K562 (cell line): ENCODE measurements around the gene MRPS6. TPM values are rescaled to one million over a fixed set of nuclear protein-coding genes. Genes with fewer than 3 reads are reported as not detected.

ENCODE experiments used
- CLOCK ChIP-seq: fragments of 250-450 bp; sonication (Bioruptor Pico); IDR thresholded peaks from 2 replicates; pipeline ENCODE4 v1.4.0; 2020; ENCODE audit warnings: mild to moderate bottlenecking, moderate library complexity, borderline replicate concordance
- CREB5 ChIP-seq: fragments of 250-450 bp; sonication (Bioruptor Pico); IDR thresholded peaks from 2 replicates; pipeline ENCODE4 v1.5.0; 2020; ENCODE audit warnings: mild to moderate bottlenecking
- DEAF1 ChIP-seq: fragments of 450-650 bp; formaldehyde crosslinking; IDR thresholded peaks from 2 replicates; pipeline ENCODE4 v1.4.0; 2020; ENCODE audit warnings: mild to moderate bottlenecking, moderate library complexity
- NCOA1 ChIP-seq: fragments of 450-650 bp; IDR thresholded peaks from 2 replicates; pipeline ENCODE4 v1.6.1; 2016; ENCODE audit warnings: low read depth
- RFX1 ChIP-seq: fragments of 450-650 bp; IDR thresholded peaks from 2 replicates; pipeline ENCODE4 v1.6.1; 2016; ENCODE audit warnings: mild to moderate bottlenecking, moderate library complexity
- STAG1 ChIP-seq: sonication (generic); formaldehyde crosslinking; IDR thresholded peaks from 2 replicates; pipeline ENCODE4 v1.5.0; 2020; ENCODE audit warnings: missing genetic modification reagents, borderline replicate concordance
- ZNF589 ChIP-seq: fragments of 200-800 bp; sonication (Bioruptor generic); IDR thresholded peaks from 2 replicates; pipeline ENCODE4 v1.6.1; 2016; ENCODE audit warnings: low read depth, missing genetic modification characterization, missing compliant biosample characterization
- ZNF780A ChIP-seq: fragments of 250-450 bp; sonication (Bioruptor Pico); IDR thresholded peaks from 2 replicates; pipeline ENCODE4 v1.5.0; 2021; ENCODE audit warnings: mild to moderate bottlenecking
- ZNF79 ChIP-seq: fragments of 250-450 bp; sonication (Bioruptor Pico); IDR thresholded peaks from 2 replicates; pipeline ENCODE4 v1.4.0; 2020; ENCODE audit warnings: low read depth, mild to moderate bottlenecking, moderate library complexity
- polyA plus RNA-seq, 8 experiments: library from polyadenylated mRNA; depleted of rRNA in 4 of 8; stranded (reverse) in 5 of 8; unstranded in 3 of 8; fragments of >200 nt; fragmentation: Nextera tagmentation in 2 of 8; fragmentation: Illumina TruSeq in 1 of 8; extraction: Ambion mirVana in 2 of 8; extraction: Trizol in 1 of 8; gene quantifications; 2 replicates each; pipeline versions ENCODE4 v1.2.1 to v1.2.3, GENCODE V29; 2011 to 2014; ENCODE audit warnings: inconsistent platforms in 1 of 8, missing spikeins in 1 of 8
- total RNA-seq, 7 experiments: library from RNA; depleted of rRNA in 6 of 7; stranded (reverse); fragments of >200 nt in 6 of 7; fragmentation: Illumina TruSeq in 2 of 7; extraction: Trizol in 2 of 7; gene quantifications; 2 replicates each; pipeline versions ENCODE4 v1.2.1 to v1.2.3, GENCODE V29; 2011 to 2021; ENCODE audit warnings: low replicate concordance in 1 of 7
- TF ChIP-seq, protein P1 (sequence below): sonication (generic); formaldehyde crosslinking; IDR thresholded peaks from 2 replicates; pipeline ENCODE4 v1.8.1; 2023; ENCODE audit warnings: mild to moderate bottlenecking, missing genetic modification reagents
- TF ChIP-seq, protein P2 (sequence below), 2 experiments: fragments of 450-650 bp; IDR thresholded peaks; 2 replicates each; pipeline ENCODE4 v1.6.1; 2018; ENCODE audit warnings: mild to moderate bottlenecking in 2 of 2, low read depth in 1 of 2; ENCODE audit not compliant: partially characterized antibody in 2 of 2
- TF ChIP-seq, protein P3 (sequence below), 3 experiments: fragments of 200-800 bp in 1 of 3; sonication (Bioruptor generic) in 1 of 3; sonication (generic) in 1 of 3; formaldehyde crosslinking in 1 of 3; IDR thresholded peaks; 2 replicates each; pipeline versions ENCODE4 v1.6.1 to v1.8.0; 2016 to 2022; ENCODE audit warnings: mild to moderate bottlenecking in 2 of 3, missing compliant biosample characterization in 2 of 3, missing genetic modification characterization in 2 of 3, missing genetic modification reagents in 1 of 3

The MRPS6 gene
- total and polyA plus RNA-seq, 9 of the 15 experiments (the other 6 are each of a cell fraction or from before 2014, with no cell fraction given), result 26.1 to 72.0 (median 39.3) TPM

DNA sequence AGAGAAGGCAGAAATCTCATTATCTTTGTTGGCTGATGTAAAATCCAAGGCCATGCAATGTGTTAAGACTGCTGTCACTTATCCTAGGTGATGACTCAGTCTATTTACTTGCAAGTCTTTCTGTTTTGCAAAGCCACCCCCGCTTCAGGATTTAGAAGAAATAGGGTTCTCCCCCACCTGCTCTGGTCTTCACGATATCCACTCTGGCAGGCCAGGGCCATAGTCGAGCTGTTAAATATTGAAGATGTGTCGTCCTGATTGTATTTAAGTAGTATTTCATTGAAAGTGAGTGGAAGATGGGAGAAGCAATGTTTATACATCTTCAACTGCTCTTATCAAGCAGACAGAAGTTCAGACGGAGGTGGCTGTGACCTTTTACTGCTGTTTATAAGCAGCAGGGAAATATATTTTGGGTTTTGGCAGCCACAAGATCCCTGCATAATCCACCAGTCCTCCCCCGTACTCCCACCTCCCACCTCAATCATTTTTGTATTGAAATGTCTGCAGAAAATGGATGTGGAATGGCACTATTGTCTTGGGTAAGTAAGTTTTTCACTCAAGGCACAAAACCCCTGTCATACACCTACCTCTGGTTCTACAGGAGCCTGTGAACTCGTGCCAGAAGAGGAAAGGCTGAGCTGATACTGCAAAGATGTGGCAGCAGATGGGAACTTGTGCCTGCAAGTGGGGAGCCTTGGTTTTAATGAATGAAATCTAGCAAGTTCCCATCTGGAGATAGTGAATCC lies 117.4 kb downstream of the MRPS6 start (continued):
- TF ChIP-seq STAG1 (no peak), DEAF1 (CRISPR knock-in tag) (no peak), CREB5 (no peak), ZNF79 (CRISPR knock-in tag) (no peak), ZNF589 (CRISPR knock-in tag) (no peak), CLOCK (CRISPR knock-in tag) (no peak), RFX1 (no peak), ZNF780A (CRISPR knock-in tag) (no peak), NCOA1 (peak; percentile 79; the same call in 1 of the 2 replicates)
- TF ChIP-seq, protein P1, sequence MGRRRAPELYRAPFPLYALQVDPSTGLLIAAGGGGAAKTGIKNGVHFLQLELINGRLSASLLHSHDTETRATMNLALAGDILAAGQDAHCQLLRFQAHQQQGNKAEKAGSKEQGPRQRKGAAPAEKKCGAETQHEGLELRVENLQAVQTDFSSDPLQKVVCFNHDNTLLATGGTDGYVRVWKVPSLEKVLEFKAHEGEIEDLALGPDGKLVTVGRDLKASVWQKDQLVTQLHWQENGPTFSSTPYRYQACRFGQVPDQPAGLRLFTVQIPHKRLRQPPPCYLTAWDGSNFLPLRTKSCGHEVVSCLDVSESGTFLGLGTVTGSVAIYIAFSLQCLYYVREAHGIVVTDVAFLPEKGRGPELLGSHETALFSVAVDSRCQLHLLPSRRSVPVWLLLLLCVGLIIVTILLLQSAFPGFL (CRISPR knock-in tag), result no peak
- TF ChIP-seq, protein P2, sequence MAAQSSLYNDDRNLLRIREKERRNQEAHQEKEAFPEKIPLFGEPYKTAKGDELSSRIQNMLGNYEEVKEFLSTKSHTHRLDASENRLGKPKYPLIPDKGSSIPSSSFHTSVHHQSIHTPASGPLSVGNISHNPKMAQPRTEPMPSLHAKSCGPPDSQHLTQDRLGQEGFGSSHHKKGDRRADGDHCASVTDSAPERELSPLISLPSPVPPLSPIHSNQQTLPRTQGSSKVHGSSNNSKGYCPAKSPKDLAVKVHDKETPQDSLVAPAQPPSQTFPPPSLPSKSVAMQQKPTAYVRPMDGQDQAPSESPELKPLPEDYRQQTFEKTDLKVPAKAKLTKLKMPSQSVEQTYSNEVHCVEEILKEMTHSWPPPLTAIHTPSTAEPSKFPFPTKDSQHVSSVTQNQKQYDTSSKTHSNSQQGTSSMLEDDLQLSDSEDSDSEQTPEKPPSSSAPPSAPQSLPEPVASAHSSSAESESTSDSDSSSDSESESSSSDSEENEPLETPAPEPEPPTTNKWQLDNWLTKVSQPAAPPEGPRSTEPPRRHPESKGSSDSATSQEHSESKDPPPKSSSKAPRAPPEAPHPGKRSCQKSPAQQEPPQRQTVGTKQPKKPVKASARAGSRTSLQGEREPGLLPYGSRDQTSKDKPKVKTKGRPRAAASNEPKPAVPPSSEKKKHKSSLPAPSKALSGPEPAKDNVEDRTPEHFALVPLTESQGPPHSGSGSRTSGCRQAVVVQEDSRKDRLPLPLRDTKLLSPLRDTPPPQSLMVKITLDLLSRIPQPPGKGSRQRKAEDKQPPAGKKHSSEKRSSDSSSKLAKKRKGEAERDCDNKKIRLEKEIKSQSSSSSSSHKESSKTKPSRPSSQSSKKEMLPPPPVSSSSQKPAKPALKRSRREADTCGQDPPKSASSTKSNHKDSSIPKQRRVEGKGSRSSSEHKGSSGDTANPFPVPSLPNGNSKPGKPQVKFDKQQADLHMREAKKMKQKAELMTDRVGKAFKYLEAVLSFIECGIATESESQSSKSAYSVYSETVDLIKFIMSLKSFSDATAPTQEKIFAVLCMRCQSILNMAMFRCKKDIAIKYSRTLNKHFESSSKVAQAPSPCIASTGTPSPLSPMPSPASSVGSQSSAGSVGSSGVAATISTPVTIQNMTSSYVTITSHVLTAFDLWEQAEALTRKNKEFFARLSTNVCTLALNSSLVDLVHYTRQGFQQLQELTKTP (IDR thresholded peaks at IDR 0.05; ENCODE audit: low read depth in 1 of 2, partially characterized antibody in 2 of 2), result peak in 1 of 2 experiments; percentile 77
- TF ChIP-seq, protein P3, sequence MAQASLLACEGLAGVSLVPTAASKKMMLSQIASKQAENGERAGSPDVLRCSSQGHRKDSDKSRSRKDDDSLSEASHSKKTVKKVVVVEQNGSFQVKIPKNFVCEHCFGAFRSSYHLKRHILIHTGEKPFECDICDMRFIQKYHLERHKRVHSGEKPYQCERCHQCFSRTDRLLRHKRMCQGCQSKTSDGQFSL (CRISPR knock-in tag; IDR thresholded peaks at IDR 0.05), result no peak; the same call in 1 of the 2 replicates
- TF ChIP-seq, protein P3 (tag; IDR thresholded peaks at IDR 0.05), result no peak
